Measurements from ENCODE around the gene C7orf33.

GRCh38 chr7:148621563-148621962 is 31.0 kb downstream of the C7orf33 start:
- no peak for TF ChIP-seq RAD21 (IDR thresholded peaks at IDR 0.05 in 1 of 2, conservative IDR thresholded peaks at IDR 0.05 in 1 of 2; ENCODE audit: low read depth in 2 of 2, low read length in 2 of 2)
- no peak for TF ChIP-seq KDM5A (IDR thresholded peaks at IDR 0.05; ENCODE audit: low read length)
- no peak for TF ChIP-seq JUN (IDR thresholded peaks at IDR 0.05; ENCODE audit: low read depth, low read length)
- TF ChIP-seq SRF (IDR thresholded peaks at IDR 0.05; ENCODE audit: low read depth, low read length), result no peak
- no peak for TF ChIP-seq EP300 (IDR thresholded peaks at IDR 0.05; ENCODE audit: borderline replicate concordance in 1 of 2, low read depth in 2 of 2, low read length in 2 of 2)
- TF ChIP-seq CTCF (IDR thresholded peaks at IDR 0.05; ENCODE audit: control extremely low read depth in 1 of 3, insufficient read depth in 1 of 3, low read depth in 1 of 3, low read length in 3 of 3), result no peak
- no peak for TF ChIP-seq CHD7 (IDR thresholded peaks at IDR 0.05; ENCODE audit: insufficient replicate concordance, low read length)
- no peak for TF ChIP-seq CEBPB (IDR thresholded peaks at IDR 0.05; ENCODE audit: low read depth, low read length)
- TF ChIP-seq USF2 (IDR thresholded peaks at IDR 0.05; ENCODE audit: low read length), result no peak

Measured in H1 (cell line).